ENCODE results near the gene KRTAP3-1. TPM values are rescaled to one million over a fixed set of nuclear protein-coding genes. Genes with fewer than 3 reads are reported as not detected.

Gene KRTAP3-1
- polyA plus RNA-seq, 2 of the 4 experiments (the other 2 are of a cell fraction) = not detected

- FAIRE-seq = no peak
- TF ChIP-seq ZNF302 (CRISPR knock-in tag; IDR thresholded peaks at IDR 0.05) (no peak), CTCF (IDR thresholded peaks at IDR 0.05) (no peak), HMGXB4 (CRISPR knock-in tag; IDR thresholded peaks at IDR 0.05; ENCODE audit: borderline replicate concordance) (no peak), REST (IDR thresholded peaks at IDR 0.05) (no peak), HOXB13 (CRISPR knock-in tag; IDR thresholded peaks at IDR 0.05; ENCODE audit: low read depth) (no peak), CEBPB (IDR thresholded peaks at IDR 0.05) (no peak), POLR2AphosphoS2 (conservative IDR thresholded peaks at IDR 0.05; ENCODE audit: low read length) (no peak), E2F6 (IDR thresholded peaks at IDR 0.05; ENCODE audit: borderline replicate concordance, low read depth) (no peak), RAD21 (conservative IDR thresholded peaks at IDR 0.05 in 1 of 2, IDR thresholded peaks at IDR 0.05 in 1 of 2) (no peak), MAZ (IDR thresholded peaks at IDR 0.05; ENCODE audit: borderline replicate concordance, low read depth, low read length) (no peak), USF2 (IDR thresholded peaks at IDR 0.05) (no peak), CBX2 (IDR thresholded peaks at IDR 0.05; ENCODE audit: borderline replicate concordance, low read depth) (no peak), MAFK (IDR thresholded peaks at IDR 0.05; ENCODE audit: partially characterized antibody) (no peak), EHF (CRISPR knock-in tag; IDR thresholded peaks at IDR 0.05) (no peak), MAX (IDR thresholded peaks at IDR 0.05) (no peak), RNF2 (IDR thresholded peaks at IDR 0.05; ENCODE audit: borderline replicate concordance, low read depth) (no peak), JUN (IDR thresholded peaks at IDR 0.05) (no peak)
- Histone ChIP-seq H3K27ac (no peak overlapping the region), H3K9me3 (no peaks in the 10 kb centered on the region), H3K4me2 (no peak overlapping the region), H3K4me1 (no peaks in the 10 kb centered on the region), H3K4me3 (no peak overlapping the region)
- POLR2A ChIA-PET = no interaction called here
- DNase-seq (ENCODE audit: low read depth in 1 of 2, low spot score in 1 of 2) = no peak
- no peak for ATAC-seq
- CTCF ChIA-PET = interaction anchor here (0.8 to 2.1 kb wide), 6 partner anchors 17 to 683 kb away, joined by 3 to 6 read pairs (median 3); no protein-coding TSS in a partner anchor
- 84% methylated on average over 3 of the region's 3 CpGs for WGBS (ENCODE audit: missing lambda C conversion rate)
Observed at GRCh38 chr17:40980117-40980516, 28.8 kb downstream of the KRTAP3-1 start.
